T-helper 17 cell (primary cell): ENCODE measurements around the gene CUBN. TPM values are rescaled to one million over a fixed set of nuclear protein-coding genes. Genes with fewer than 3 reads are reported as not detected.
A peak's percentile ranks its signal among the peaks of the same experiment; 100 is the strongest.

Source experiments
- ATAC-seq: fragments of 150-1000 bp; cut with Tn5 transposase; 2 replicates; pipeline ENCODE4 v1.10.0; 2021; ENCODE audit warnings: mild to moderate bottlenecking, moderate library complexity
- DNase-seq, 3 donors: peaks; one replicate each; pipeline versions ENCODE4 v3.0.0 to v3.0.0-alpha.2; 2020 to 2021
- H3K9me3 ChIP-seq: one replicate; pipeline ENCODE4 v1.7.0; 2013; ENCODE audit warnings: low read length, mild to moderate bottlenecking; ENCODE audit not compliant: control insufficient read depth, poor library complexity, severe bottlenecking
- H3K27ac Mint-ChIP-seq: one replicate; pipeline ENCODE4 v1.8.0; 2022; ENCODE audit warnings: mild to moderate bottlenecking, moderate library complexity, mixed read lengths
- H3K27me3 Mint-ChIP-seq: one replicate; pipeline ENCODE4 v1.8.0; 2022; ENCODE audit warnings: mixed read lengths
- H3K36me3 Mint-ChIP-seq: one replicate; pipeline ENCODE4 v1.8.0; 2022; ENCODE audit warnings: low read depth, mixed read lengths
- H3K4me1 Mint-ChIP-seq: one replicate; pipeline ENCODE4 v1.8.0; 2022; ENCODE audit warnings: mild to moderate bottlenecking, mixed read lengths
- H3K4me3 Mint-ChIP-seq: one replicate; pipeline ENCODE4 v1.8.0; 2022; ENCODE audit warnings: mild to moderate bottlenecking, moderate library complexity, mixed read lengths
- total RNA-seq, 4 donors: library from RNA in 2 of 4; stranded (reverse) in 2 of 4; gene quantifications; one replicate each; pipeline ENCODE4 v1.2.3 and lab custom pipeline; 2022 to 2026

Gene CUBN
- total RNA-seq, 2 donors from 2014 or later, result 3.1 to 5.3 TPM

- no peaks in the 10 kb centered on the region for H3K4me1 Mint-ChIP-seq
- ATAC-seq, result no peak
- no peak overlapping the region for H3K27ac Mint-ChIP-seq
- no peaks in the 10 kb centered on the region for H3K9me3 ChIP-seq
- no peaks in the 10 kb centered on the region for H3K27me3 Mint-ChIP-seq
- H3K36me3 Mint-ChIP-seq, result peaks cover 2% of the 10 kb centered on the region
- no peak overlapping the region for H3K4me3 Mint-ChIP-seq
- DNase-seq, result no peak
Observed at GRCh38 chr10:17154116-17154515, 24.5 kb upstream of the CUBN start.

GRCh38 chr10:17153321-17153720, 23.7 kb upstream of the CUBN start:
- Mint-ChIP-seq H3K36me3 (peaks cover 2% of the 10 kb centered on the region), H3K27me3 (no peaks in the 10 kb centered on the region), H3K4me3 (no peak overlapping the region), H3K4me1 (no peaks in the 10 kb centered on the region), H3K27ac (no peak overlapping the region)
- DNase-seq (no peak), ATAC-seq (no peak)
- H3K9me3 ChIP-seq, result no peaks in the 10 kb centered on the region

GRCh38 chr10:17151716-17152115, 22.1 kb upstream of the CUBN start:
- Mint-ChIP-seq H3K27me3 (no peaks in the 10 kb centered on the region), H3K4me1 (no peaks in the 10 kb centered on the region), H3K4me3 (no peak overlapping the region), H3K27ac (no peak overlapping the region), H3K36me3 (peaks cover 5% of the 10 kb centered on the region)
- H3K9me3 ChIP-seq, result no peaks in the 10 kb centered on the region
- ATAC-seq (no peak), DNase-seq (no peak)

GRCh38 chr10:17147884-17148489, 18.4 kb upstream of the CUBN start:
- H3K4me1 Mint-ChIP-seq, result peaks cover 6% of the 10 kb centered on the region
- no peak overlapping the region for H3K4me3 Mint-ChIP-seq
- H3K9me3 ChIP-seq, result no peaks in the 10 kb centered on the region
- ATAC-seq (no peak), DNase-seq (no peak)
- no peaks in the 10 kb centered on the region for H3K27me3 Mint-ChIP-seq
- peaks cover 5% of the 10 kb centered on the region for H3K36me3 Mint-ChIP-seq
- H3K27ac Mint-ChIP-seq, result no peak overlapping the region

- H3K4me1 Mint-ChIP-seq, result peaks cover 6% of the 10 kb centered on the region
- no peaks in the 10 kb centered on the region for H3K27me3 Mint-ChIP-seq
- peaks cover 5% of the 10 kb centered on the region for H3K36me3 Mint-ChIP-seq
- no peak overlapping the region for H3K4me3 Mint-ChIP-seq
- no peak for ATAC-seq
- H3K9me3 ChIP-seq, result no peaks in the 10 kb centered on the region
- DNase-seq, result no peak
- no peak overlapping the region for H3K27ac Mint-ChIP-seq
Observed at GRCh38 chr10:17146892-17147291, 17.3 kb upstream of the CUBN start.

GRCh38 chr10:17145239-17145638, 15.6 kb upstream of the CUBN start:
- Mint-ChIP-seq H3K4me1 (peaks cover 6% of the 10 kb centered on the region), H3K36me3 (peaks cover 4% of the 10 kb centered on the region), H3K27me3 (no peaks in the 10 kb centered on the region), H3K4me3 (no peak overlapping the region), H3K27ac (no peak overlapping the region)
- no peaks in the 10 kb centered on the region for H3K9me3 ChIP-seq
- DNase-seq, result no peak
- no peak for ATAC-seq

- no peaks in the 10 kb centered on the region for H3K27me3 Mint-ChIP-seq
- no peak for DNase-seq
Observed at GRCh38 chr10:17144757-17145156, 15.1 kb upstream of the CUBN start.

GRCh38 chr10:17144032-17144431, 14.4 kb upstream of the CUBN start:
- H3K9me3 ChIP-seq, result no peaks in the 10 kb centered on the region
- Mint-ChIP-seq H3K36me3 (peaks cover 4% of the 10 kb centered on the region), H3K4me3 (no peak overlapping the region), H3K27me3 (no peaks in the 10 kb centered on the region), H3K4me1 (peaks cover 6% of the 10 kb centered on the region), H3K27ac (no peak overlapping the region)
- DNase-seq, result no peak
- ATAC-seq, result no peak

More at GRCh38 chr10:17144757-17145156, 15.1 kb upstream of the CUBN start:
- no peaks in the 10 kb centered on the region for H3K9me3 ChIP-seq
- Mint-ChIP-seq H3K27ac (no peak overlapping the region), H3K36me3 (peaks cover 4% of the 10 kb centered on the region), H3K4me1 (peaks cover 6% of the 10 kb centered on the region), H3K4me3 (no peak overlapping the region)
- no peak for ATAC-seq

- no peaks in the 10 kb centered on the region for H3K9me3 ChIP-seq
- Mint-ChIP-seq H3K4me1 (peaks cover 6% of the 10 kb centered on the region), H3K27me3 (no peaks in the 10 kb centered on the region), H3K4me3 (no peak overlapping the region), H3K36me3 (peaks cover 4% of the 10 kb centered on the region), H3K27ac (peak overlapping the region; percentile 19)
- DNase-seq (no peak), ATAC-seq (no peak)
Observed at GRCh38 chr10:17143055-17143690, 13.6 kb upstream of the CUBN start.

GRCh38 chr10:17141504-17142229, 12.1 kb upstream of the CUBN start:
- Mint-ChIP-seq H3K4me3 (no peak overlapping the region), H3K4me1 (peaks cover 6% of the 10 kb centered on the region), H3K36me3 (no peaks in the 10 kb centered on the region), H3K27me3 (no peaks in the 10 kb centered on the region), H3K27ac (no peak overlapping the region)
- no peak for DNase-seq
- no peak for ATAC-seq
- no peaks in the 10 kb centered on the region for H3K9me3 ChIP-seq

- DNase-seq (no peak), ATAC-seq (no peak)
- no peaks in the 10 kb centered on the region for H3K36me3 Mint-ChIP-seq
- H3K27ac Mint-ChIP-seq, result no peak overlapping the region
- no peaks in the 10 kb centered on the region for H3K9me3 ChIP-seq
- no peak overlapping the region for H3K4me3 Mint-ChIP-seq
- H3K4me1 Mint-ChIP-seq, result peaks cover 8% of the 10 kb centered on the region
- H3K27me3 Mint-ChIP-seq, result no peaks in the 10 kb centered on the region
Observed at GRCh38 chr10:17140386-17140761, 10.8 kb upstream of the CUBN start.

- ATAC-seq, result no peak
- Mint-ChIP-seq H3K4me3 (no peak overlapping the region), H3K4me1 (peaks cover 2% of the 10 kb centered on the region), H3K27ac (no peak overlapping the region), H3K36me3 (no peaks in the 10 kb centered on the region), H3K27me3 (peaks cover under 1% of the 10 kb centered on the region)
- H3K9me3 ChIP-seq, result no peaks in the 10 kb centered on the region
- no peak for DNase-seq
Observed at GRCh38 chr10:17138460-17139042, 8.9 kb upstream of the CUBN start.

- DNase-seq (no peak), ATAC-seq (no peak)
- H3K27me3 Mint-ChIP-seq, result peaks cover 12% of the 10 kb centered on the region
- H3K27ac Mint-ChIP-seq, result no peak overlapping the region
- H3K4me1 Mint-ChIP-seq, result peaks cover 4% of the 10 kb centered on the region
- no peaks in the 10 kb centered on the region for H3K36me3 Mint-ChIP-seq
- no peaks in the 10 kb centered on the region for H3K9me3 ChIP-seq
- H3K4me3 Mint-ChIP-seq, result no peak overlapping the region
Observed at GRCh38 chr10:17134737-17135260, 5.2 kb upstream of the CUBN start.
